CD8-positive, alpha-beta memory T cell (primary cell): ENCODE measurements around the gene CACNA2D1. TPM values are rescaled to one million over a fixed set of nuclear protein-coding genes. Genes with fewer than 3 reads are reported as not detected.

Source experiments
- CTCF ChIA-PET: fragments of 350-600 bp; sonication (Branson Sonifier 250); formaldehyde crosslinking; loops from one replicate; lab custom pipeline; 2021; ENCODE audit warnings: antibody characterized with exemption; lab: Charles Lee
- POLR2A ChIA-PET: fragments of 350-600 bp; sonication (Branson Sonifier 250); formaldehyde crosslinking; loops from one replicate; lab custom pipeline; 2021; ENCODE audit warnings: antibody characterized with exemption; lab: Charles Lee
- DNase-seq, 5 donors: peaks; one replicate each; pipeline versions ENCODE4 v3.0.0 to v3.0.0-alpha.2; 2020 to 2022; ENCODE audit warnings: mixed read lengths in 1 of 5
- H3K27ac ChIP-seq: one replicate; pipeline ENCODE4 v1.7.0; 2013; ENCODE audit warnings: low read depth, mild to moderate bottlenecking, low read length, moderate library complexity
- H3K27me3 ChIP-seq: 2 replicates; pipeline ENCODE4 v1.7.0; 2013; ENCODE audit warnings: low read length, mild to moderate bottlenecking; ENCODE audit not compliant: insufficient read depth, poor library complexity, severe bottlenecking
- H3K36me3 ChIP-seq: 2 replicates; pipeline ENCODE4 v1.7.0; 2013; ENCODE audit warnings: mild to moderate bottlenecking, low read length, moderate library complexity; ENCODE audit not compliant: insufficient read depth
- H3K4me1 ChIP-seq: 2 replicates; pipeline ENCODE4 v1.7.0; 2013; ENCODE audit warnings: mild to moderate bottlenecking, low read length, moderate library complexity; ENCODE audit not compliant: insufficient read depth
- H3K4me3 ChIP-seq: 2 replicates; pipeline ENCODE4 v1.7.0; 2013; ENCODE audit warnings: mild to moderate bottlenecking, low read length
- H3K9me3 ChIP-seq: 2 replicates; pipeline ENCODE4 v1.7.0; 2013; ENCODE audit warnings: mild to moderate bottlenecking, low read length
- H3K27ac Mint-ChIP-seq, 8 donors: one replicate each; pipeline ENCODE4 v1.8.0; 2020 to 2021; ENCODE audit warnings: mixed read lengths in 8 of 8, mild to moderate bottlenecking in 6 of 8, inconsistent platforms in 3 of 8, moderate library complexity in 3 of 8
- H3K27me3 Mint-ChIP-seq, 2 donors: one replicate each; pipeline ENCODE4 v1.8.0; 2020 to 2021; ENCODE audit warnings: mixed read lengths in 2 of 2, mild to moderate bottlenecking in 1 of 2, moderate library complexity in 1 of 2
- H3K36me3 Mint-ChIP-seq, 3 donors: one replicate each; pipeline ENCODE4 v1.8.0; 2020 to 2021; ENCODE audit warnings: mixed read lengths in 3 of 3, inconsistent platforms in 1 of 3, mild to moderate bottlenecking in 1 of 3
- H3K4me1 Mint-ChIP-seq, 3 donors: one replicate each; pipeline ENCODE4 v1.8.0; 2020 to 2021; ENCODE audit warnings: mixed read lengths in 3 of 3, inconsistent platforms in 1 of 3, mild to moderate bottlenecking in 1 of 3
- H3K4me3 Mint-ChIP-seq, 7 donors: one replicate each; pipeline ENCODE4 v1.8.0; 2020 to 2021; ENCODE audit warnings: mixed read lengths in 7 of 7, mild to moderate bottlenecking in 6 of 7, moderate library complexity in 4 of 7, inconsistent platforms in 2 of 7
- H3K9me3 Mint-ChIP-seq, 5 donors: one replicate each; pipeline ENCODE4 v1.8.0; 2020 to 2022; ENCODE audit warnings: mixed read lengths in 5 of 5, mild to moderate bottlenecking in 3 of 5, moderate library complexity in 2 of 5, inconsistent platforms in 1 of 5
- polyA plus RNA-seq: library from polyadenylated mRNA; unstranded; fragments of 300-500 nt; fragmentation: Illumina TruSeq; gene quantifications from one replicate; pipeline ENCODE4 v1.2.3, GENCODE V29; 2021
- total RNA-seq, 2 experiments: library from RNA; stranded (reverse); gene quantifications; one replicate each; pipeline ENCODE4 v1.2.3, GENCODE V29; 2021

CACNA2D1 gene
- total and polyA plus RNA-seq, 3 experiments from 2014 or later, result not detected

DNA sequence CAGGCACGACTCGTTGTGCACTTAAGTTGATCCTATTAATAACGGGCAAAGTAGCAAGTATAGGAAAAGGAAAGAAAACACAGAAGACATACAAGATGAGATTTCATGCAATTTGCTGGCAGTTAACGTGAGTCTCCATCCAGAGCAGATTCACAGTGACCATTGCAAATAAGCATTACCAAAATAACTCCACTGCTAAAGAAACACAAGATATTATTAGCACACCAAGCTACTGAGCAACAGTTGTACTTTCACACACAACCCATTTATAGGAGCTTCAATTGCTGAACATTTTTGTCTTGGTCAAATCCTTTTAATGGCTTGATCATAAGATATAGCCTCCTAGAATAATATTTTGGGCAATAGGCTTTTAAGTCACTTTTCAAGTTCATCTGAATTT is 486.1 kb downstream of the CACNA2D1 start:
- Histone ChIP-seq H3K9me3 (no peaks in the 10 kb centered on the region), H3K4me1 (no peaks in the 10 kb centered on the region), H3K27ac (no peak overlapping the region), H3K36me3 (no peaks in the 10 kb centered on the region), H3K4me3 (no peak overlapping the region), H3K27me3 (no peaks in the 10 kb centered on the region)
- Mint-ChIP-seq H3K27me3 (no peaks in the 10 kb centered on the region), H3K36me3 (no peaks in the 10 kb centered on the region), H3K4me1 (no peaks in the 10 kb centered on the region), H3K27ac (no peak overlapping the region), H3K4me3 (no peak overlapping the region), H3K9me3 (peaks cover 0 to 13% (median 2%) of the 10 kb centered on the region in 5 donors)
- ChIA-PET CTCF (no interaction called here), POLR2A (no interaction called here)
- DNase-seq, result no peak

DNA sequence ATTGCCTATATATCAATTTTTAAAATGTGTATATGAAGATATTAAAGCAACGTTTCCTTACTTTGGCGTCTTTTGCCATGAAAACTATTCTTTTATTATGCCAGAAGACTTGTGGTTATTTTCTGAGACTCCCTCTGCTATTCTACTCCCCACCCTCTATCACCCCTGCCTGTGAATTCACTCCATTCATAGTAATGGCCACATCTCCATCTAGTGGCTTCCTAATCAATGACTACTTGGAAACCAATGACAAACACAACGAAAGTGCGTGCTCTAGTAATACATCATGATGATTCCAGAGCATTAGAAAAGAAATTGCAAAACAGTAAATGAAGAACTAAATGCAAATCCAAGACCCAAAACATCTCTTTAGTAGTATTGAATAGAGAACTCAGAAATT is 487.1 kb downstream of the CACNA2D1 start:
- H3K9me3 Mint-ChIP-seq, result peaks cover 0 to 16% (median 1%) of the 10 kb centered on the region in 5 donors
- no peak overlapping the region for H3K27ac ChIP-seq
- DNase-seq, result no peak
- H3K27me3 Mint-ChIP-seq, result no peaks in the 10 kb centered on the region
- H3K36me3 Mint-ChIP-seq, result no peaks in the 10 kb centered on the region
- no peaks in the 10 kb centered on the region for H3K4me1 Mint-ChIP-seq
- CTCF ChIA-PET, result no interaction called here
- POLR2A ChIA-PET, result no interaction called here
- no peak overlapping the region for H3K27ac Mint-ChIP-seq
- H3K4me3 Mint-ChIP-seq, result no peak overlapping the region
- no peaks in the 10 kb centered on the region for H3K27me3 ChIP-seq
- H3K4me1 ChIP-seq, result no peaks in the 10 kb centered on the region
- H3K4me3 ChIP-seq, result no peak overlapping the region
- H3K36me3 ChIP-seq, result no peaks in the 10 kb centered on the region
- H3K9me3 ChIP-seq, result no peaks in the 10 kb centered on the region

DNA sequence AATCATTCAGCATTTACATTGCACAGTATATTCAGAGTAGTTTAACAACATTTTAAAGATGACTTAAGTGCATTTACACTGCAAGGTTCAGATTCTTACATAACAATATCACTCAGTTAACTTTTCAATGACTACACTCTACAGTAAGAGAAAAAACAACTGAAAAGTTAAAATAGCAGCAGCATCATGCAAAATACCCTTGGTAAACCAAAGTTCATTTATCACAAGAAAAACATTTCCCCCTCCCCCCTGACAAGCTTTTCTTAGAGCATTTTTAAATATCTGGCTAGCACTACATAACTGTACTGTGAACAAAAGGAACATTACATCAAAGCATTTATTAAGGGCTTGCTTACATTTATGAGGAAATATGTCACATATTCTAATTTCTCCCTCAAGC is 494.3 kb downstream of the CACNA2D1 start:
- Mint-ChIP-seq H3K4me3 (no peak overlapping the region), H3K9me3 (peaks cover 0 to 12% (median 3%) of the 10 kb centered on the region in 5 donors), H3K4me1 (no peaks in the 10 kb centered on the region), H3K27ac (no peak overlapping the region), H3K27me3 (no peaks in the 10 kb centered on the region), H3K36me3 (no peaks in the 10 kb centered on the region)
- Histone ChIP-seq H3K4me1 (no peaks in the 10 kb centered on the region), H3K27ac (no peak overlapping the region), H3K36me3 (no peaks in the 10 kb centered on the region), H3K27me3 (no peaks in the 10 kb centered on the region), H3K9me3 (no peaks in the 10 kb centered on the region), H3K4me3 (no peak overlapping the region)
- ChIA-PET CTCF (no interaction called here), POLR2A (no interaction called here)
- DNase-seq, result no peak

DNA sequence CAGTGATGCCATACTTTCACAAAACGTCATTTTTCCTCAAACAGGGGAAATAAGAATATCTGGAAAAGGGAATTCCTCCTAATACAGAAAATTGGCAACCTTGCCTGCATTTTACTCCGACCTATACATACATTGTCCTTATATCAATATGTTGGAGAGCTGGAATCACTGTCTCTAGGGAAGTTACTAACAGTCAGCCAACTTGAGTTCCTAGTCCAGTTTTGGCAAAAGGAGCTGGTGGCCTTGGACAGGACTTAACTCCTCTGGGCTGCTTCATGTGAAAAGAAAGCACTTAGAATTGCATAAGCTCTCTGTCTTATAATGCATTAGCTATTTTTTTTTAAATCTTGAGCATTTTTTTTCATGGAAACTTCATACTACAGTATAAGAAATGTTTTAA is 499.5 kb downstream of the CACNA2D1 start:
- no peaks in the 10 kb centered on the region for H3K4me1 Mint-ChIP-seq
- H3K4me1 ChIP-seq, result no peaks in the 10 kb centered on the region
- peaks cover 0 to 26% (median 13%) of the 10 kb centered on the region in 5 donors for H3K9me3 Mint-ChIP-seq
- no peaks in the 10 kb centered on the region for H3K27me3 ChIP-seq
- H3K36me3 ChIP-seq, result no peaks in the 10 kb centered on the region
- H3K27me3 Mint-ChIP-seq, result no peaks in the 10 kb centered on the region
- H3K9me3 ChIP-seq, result no peaks in the 10 kb centered on the region
- H3K4me3 Mint-ChIP-seq, result no peak overlapping the region
- H3K36me3 Mint-ChIP-seq, result no peaks in the 10 kb centered on the region
- ChIA-PET CTCF (no interaction called here), POLR2A (no interaction called here)
- no peak overlapping the region for H3K27ac Mint-ChIP-seq
- no peak overlapping the region for H3K27ac ChIP-seq
- DNase-seq, result no peak
- no peak overlapping the region for H3K4me3 ChIP-seq

DNA sequence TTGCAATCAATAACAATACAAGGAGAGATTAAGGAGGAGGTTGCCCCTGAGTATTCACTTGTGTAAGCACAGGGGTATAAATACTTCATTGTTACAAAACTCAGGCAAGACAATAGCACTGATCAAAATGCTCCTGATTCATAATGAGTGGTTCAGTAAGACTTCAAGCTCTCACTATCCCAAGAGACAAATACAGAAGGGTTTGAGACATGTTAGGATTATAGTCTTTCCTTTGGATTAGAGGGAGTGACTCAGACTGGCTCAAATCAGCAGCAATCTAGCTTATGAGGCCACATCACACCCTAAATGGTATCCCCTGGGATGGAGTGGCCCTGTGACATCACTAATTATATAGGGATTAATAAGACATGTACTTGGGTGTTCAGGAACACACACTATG is 506.5 kb downstream of the CACNA2D1 start:
- no peaks in the 10 kb centered on the region for H3K27me3 Mint-ChIP-seq
- CTCF ChIA-PET, result no interaction called here
- POLR2A ChIA-PET, result no interaction called here
- no peaks in the 10 kb centered on the region for H3K36me3 ChIP-seq
- DNase-seq, result no peak
- H3K27ac Mint-ChIP-seq, result no peak overlapping the region
- H3K9me3 ChIP-seq, result no peaks in the 10 kb centered on the region
- peaks cover 0 to 33% (median 11%) of the 10 kb centered on the region in 5 donors for H3K9me3 Mint-ChIP-seq
- no peaks in the 10 kb centered on the region for H3K36me3 Mint-ChIP-seq
- H3K27ac ChIP-seq, result no peak overlapping the region
- no peaks in the 10 kb centered on the region for H3K4me1 Mint-ChIP-seq
- H3K27me3 ChIP-seq, result no peaks in the 10 kb centered on the region
- H3K4me3 Mint-ChIP-seq, result no peak overlapping the region
- no peak overlapping the region for H3K4me3 ChIP-seq
- no peaks in the 10 kb centered on the region for H3K4me1 ChIP-seq

DNA sequence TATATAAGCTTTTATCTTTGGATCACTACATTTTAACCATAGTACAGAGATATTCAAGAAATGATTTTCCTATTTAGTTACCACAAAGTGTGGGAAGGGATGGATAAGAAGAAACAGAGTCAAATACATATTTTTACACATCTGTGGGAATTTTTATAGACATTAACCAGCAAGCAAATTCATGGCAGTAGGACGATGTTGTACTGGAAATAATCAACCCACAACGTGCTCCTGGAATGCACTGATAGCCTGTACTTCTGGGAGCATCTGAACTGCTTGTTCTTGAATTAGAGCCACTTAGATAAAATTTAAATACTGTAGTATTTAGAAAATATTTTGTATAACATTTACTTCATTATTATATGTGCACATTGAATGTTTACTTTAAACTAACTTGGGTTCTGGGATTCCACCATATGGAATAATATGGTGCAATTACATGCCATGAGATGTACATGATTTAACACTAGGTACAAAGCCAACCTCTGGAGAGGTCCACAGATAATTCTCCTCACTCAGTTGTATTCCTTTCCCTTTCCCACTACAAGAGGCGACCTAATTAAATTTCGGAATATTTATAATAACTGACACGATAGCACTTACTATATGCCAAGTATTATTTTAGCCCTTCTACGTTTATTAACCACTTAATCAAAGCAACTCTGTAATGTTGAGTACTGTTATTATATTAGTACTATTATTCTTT is 508.8 kb downstream of the CACNA2D1 start:
- Mint-ChIP-seq H3K4me1 (no peaks in the 10 kb centered on the region), H3K36me3 (no peaks in the 10 kb centered on the region), H3K27ac (no peak overlapping the region), H3K4me3 (no peak overlapping the region), H3K27me3 (no peaks in the 10 kb centered on the region), H3K9me3 (peaks cover 0 to 23% (median 8%) of the 10 kb centered on the region in 5 donors)
- no peak for DNase-seq
- ChIA-PET CTCF (no interaction called here), POLR2A (no interaction called here)
- Histone ChIP-seq H3K4me3 (no peak overlapping the region), H3K36me3 (no peaks in the 10 kb centered on the region), H3K4me1 (no peaks in the 10 kb centered on the region), H3K27ac (no peak overlapping the region), H3K27me3 (no peaks in the 10 kb centered on the region), H3K9me3 (no peaks in the 10 kb centered on the region)

DNA sequence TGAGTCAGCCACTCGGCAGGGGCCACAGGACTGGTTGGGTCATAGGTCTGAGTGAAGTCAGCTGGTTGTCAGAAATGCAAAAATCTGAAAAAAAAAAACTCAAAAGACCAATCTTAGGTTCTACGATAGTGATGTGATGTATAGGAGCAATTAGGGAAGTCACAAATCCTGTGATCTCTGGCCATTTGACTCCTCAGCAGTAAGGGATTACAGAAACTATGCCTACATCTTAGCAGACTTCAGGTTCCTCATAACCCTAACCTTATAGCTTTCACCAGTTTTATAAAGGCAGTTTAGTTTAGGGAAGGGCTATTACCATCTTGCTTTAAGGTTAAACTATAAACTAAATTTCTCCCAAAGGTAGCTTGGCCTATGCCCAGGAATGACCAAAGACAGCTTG is 510.6 kb downstream of the CACNA2D1 start:
- POLR2A ChIA-PET, result no interaction called here
- Mint-ChIP-seq H3K36me3 (no peaks in the 10 kb centered on the region), H3K27ac (no peak overlapping the region), H3K4me3 (no peak overlapping the region), H3K9me3 (peaks cover 0 to 6% (median 2%) of the 10 kb centered on the region in 5 donors), H3K27me3 (no peaks in the 10 kb centered on the region), H3K4me1 (no peaks in the 10 kb centered on the region)
- Histone ChIP-seq H3K9me3 (no peaks in the 10 kb centered on the region), H3K4me3 (no peak overlapping the region), H3K36me3 (no peaks in the 10 kb centered on the region), H3K4me1 (no peaks in the 10 kb centered on the region), H3K27me3 (no peaks in the 10 kb centered on the region), H3K27ac (no peak overlapping the region)
- CTCF ChIA-PET, result no interaction called here
- DNase-seq, result no peak

DNA sequence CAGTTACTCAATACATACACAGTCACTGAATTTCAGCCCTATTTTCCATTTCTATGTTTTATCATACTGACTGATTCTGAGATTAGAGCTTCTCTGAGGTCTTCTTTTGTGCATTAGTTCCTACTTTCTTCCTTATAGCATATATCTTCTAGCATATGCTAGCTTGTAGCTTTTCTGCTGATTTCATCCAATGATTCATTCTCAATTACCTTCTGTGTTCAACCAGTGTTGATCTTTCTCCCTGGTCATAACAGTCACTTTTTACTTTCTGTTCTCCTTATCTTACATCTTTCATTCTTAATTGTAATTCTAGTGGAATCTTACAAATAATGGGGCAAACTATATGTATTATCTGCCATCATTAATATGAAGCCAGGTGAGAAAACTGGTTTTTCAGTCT is 514.2 kb downstream of the CACNA2D1 start:
- Histone ChIP-seq H3K27ac (no peak overlapping the region), H3K4me3 (no peak overlapping the region), H3K4me1 (no peaks in the 10 kb centered on the region), H3K9me3 (no peaks in the 10 kb centered on the region), H3K36me3 (no peaks in the 10 kb centered on the region), H3K27me3 (no peaks in the 10 kb centered on the region)
- peaks cover 0 to 13% (median 1%) of the 10 kb centered on the region in 5 donors for H3K9me3 Mint-ChIP-seq
- DNase-seq, result no peak
- no peak overlapping the region for H3K4me3 Mint-ChIP-seq
- no peaks in the 10 kb centered on the region for H3K36me3 Mint-ChIP-seq
- POLR2A ChIA-PET, result no interaction called here
- CTCF ChIA-PET, result no interaction called here
- no peaks in the 10 kb centered on the region for H3K4me1 Mint-ChIP-seq
- H3K27me3 Mint-ChIP-seq, result no peaks in the 10 kb centered on the region
- H3K27ac Mint-ChIP-seq, result no peak overlapping the region
